ENCODE results near the gene CLEC4A.

CLEC4A gene

GRCh38 chr12:8093291-8093690 lies 30.1 kb upstream of the CLEC4A start:
- H3K4me1 ChIP-seq (ENCODE audit: control insufficient read depth, low read length) = peaks cover 2% of the 10 kb centered on the region
- no peaks in the 10 kb centered on the region for H4K20me1 ChIP-seq (ENCODE audit: control insufficient read depth, insufficient read depth, low read depth, low read length)
- H3K4me3 ChIP-seq (ENCODE audit: low read length) = no peak overlapping the region
- TF ChIP-seq EZH2phosphoT487 (IDR thresholded peaks at IDR 0.05; ENCODE audit: borderline replicate concordance, low read length) (no peak), CTCF (IDR thresholded peaks at IDR 0.05; ENCODE audit: low read depth, low read length, poor library complexity, severe bottlenecking) (no peak)
- no peaks in the 10 kb centered on the region for H3K9me3 ChIP-seq (ENCODE audit: control insufficient read depth, insufficient read depth, low read length)
- peaks cover 81% of the 10 kb centered on the region for H3K36me3 ChIP-seq (ENCODE audit: control insufficient read depth, low read length)
- H3F3A ChIP-seq (ENCODE audit: control insufficient read depth, insufficient read depth) = no peaks in the 10 kb centered on the region
- H3K9me2 ChIP-seq (replicated peaks; ENCODE audit: control insufficient read depth, low read length) = no peaks in the 10 kb centered on the region
- no peak overlapping the region for H3K27ac ChIP-seq (ENCODE audit: low read depth, low read length)
- peaks cover 16% of the 10 kb centered on the region for H3K79me2 ChIP-seq (ENCODE audit: control insufficient read depth, low read length)
- H3K4me2 ChIP-seq (ENCODE audit: low read length) = no peak overlapping the region
- no peaks in the 10 kb centered on the region for H3K27me3 ChIP-seq (ENCODE audit: control insufficient read depth, low read length)

- Histone ChIP-seq H4K20me1 (ENCODE audit: control insufficient read depth, insufficient read depth, low read depth, low read length) (no peaks in the 10 kb centered on the region), H3K27me3 (ENCODE audit: control insufficient read depth, low read length) (no peaks in the 10 kb centered on the region), H3K36me3 (ENCODE audit: control insufficient read depth, low read length) (peaks cover 52% of the 10 kb centered on the region), H3K9me3 (ENCODE audit: control insufficient read depth, insufficient read depth, low read length) (no peaks in the 10 kb centered on the region), H3K4me3 (ENCODE audit: low read length) (no peak overlapping the region), H3K4me2 (ENCODE audit: low read length) (no peak overlapping the region), H3K27ac (ENCODE audit: low read depth, low read length) (no peak overlapping the region), H3K9me2 (replicated peaks; ENCODE audit: control insufficient read depth, low read length) (no peaks in the 10 kb centered on the region), H3K4me1 (ENCODE audit: control insufficient read depth, low read length) (no peaks in the 10 kb centered on the region), H3K79me2 (ENCODE audit: control insufficient read depth, low read length) (no peaks in the 10 kb centered on the region), H3F3A (ENCODE audit: control insufficient read depth, insufficient read depth) (no peaks in the 10 kb centered on the region)
- TF ChIP-seq CTCF (IDR thresholded peaks at IDR 0.05; ENCODE audit: low read depth, low read length, poor library complexity, severe bottlenecking) = no peak
- TF ChIP-seq EZH2phosphoT487 (IDR thresholded peaks at IDR 0.05; ENCODE audit: borderline replicate concordance, low read length) = no peak
Observed at GRCh38 chr12:8096281-8096915, 27.0 kb upstream of the CLEC4A start.

GRCh38 chr12:8099235-8099634 lies 24.2 kb upstream of the CLEC4A start:
- Histone ChIP-seq H3K4me2 (ENCODE audit: low read length) (no peak overlapping the region), H3K36me3 (ENCODE audit: control insufficient read depth, low read length) (peaks cover 29% of the 10 kb centered on the region), H3K79me2 (ENCODE audit: control insufficient read depth, low read length) (no peaks in the 10 kb centered on the region), H3K27ac (ENCODE audit: low read depth, low read length) (no peak overlapping the region), H3K9me2 (replicated peaks; ENCODE audit: control insufficient read depth, low read length) (no peaks in the 10 kb centered on the region), H3F3A (ENCODE audit: control insufficient read depth, insufficient read depth) (peaks cover 5% of the 10 kb centered on the region; the same call in 1 of the 2 replicates), H4K20me1 (ENCODE audit: control insufficient read depth, insufficient read depth, low read depth, low read length) (no peaks in the 10 kb centered on the region), H3K4me3 (ENCODE audit: low read length) (no peak overlapping the region), H3K9me3 (ENCODE audit: control insufficient read depth, insufficient read depth, low read length) (no peaks in the 10 kb centered on the region), H3K27me3 (ENCODE audit: control insufficient read depth, low read length) (no peaks in the 10 kb centered on the region), H3K4me1 (ENCODE audit: control insufficient read depth, low read length) (no peaks in the 10 kb centered on the region)
- TF ChIP-seq EZH2phosphoT487 (IDR thresholded peaks at IDR 0.05; ENCODE audit: borderline replicate concordance, low read length) (no peak), CTCF (IDR thresholded peaks at IDR 0.05; ENCODE audit: low read depth, low read length, poor library complexity, severe bottlenecking) (no peak)
